ENCODE data around the gene AKAP6.
A peak's percentile ranks its signal among the peaks of the same experiment; 100 is the strongest.

Gene AKAP6

GRCh38 chr14:32329146-32329545 lies at the start of gene AKAP6:
Gene AKAP6, plus strand, starts transcription at chr14:32329298. Its CDS starts 104,196 bp downstream, at chr14:32433494.
- DNase-seq = no peak

- DNase-seq = no peak
These were observed 42.5 kb upstream of the AKAP6 start for GRCh38 chr14:32286602-32287001.

GRCh38 chr14:32296366-32296765 lies 32.7 kb upstream of the AKAP6 start:
- no peak for DNase-seq

- DNase-seq = no peak
These were observed 30.8 kb upstream of the AKAP6 start for GRCh38 chr14:32298346-32298745.

GRCh38 chr14:32300136-32300535 lies 29.0 kb upstream of the AKAP6 start:
- no peak for DNase-seq

- no peak for DNase-seq
These were observed 25.2 kb upstream of the AKAP6 start for GRCh38 chr14:32303865-32304264.

GRCh38 chr14:32304296-32304695 lies 24.8 kb upstream of the AKAP6 start:
- DNase-seq = no peak

GRCh38 chr14:32306549-32306948 lies 22.5 kb upstream of the AKAP6 start:
- no peak for DNase-seq

GRCh38 chr14:32307881-32308582 lies 21.1 kb upstream of the AKAP6 start:
- no peak for DNase-seq

- DNase-seq = no peak
These were observed 18.2 kb upstream of the AKAP6 start for GRCh38 chr14:32310876-32311275.

- DNase-seq = peak in 1 of 2 experiments; percentile 3
These were observed 17.6 kb upstream of the AKAP6 start for GRCh38 chr14:32311294-32312009.

GRCh38 chr14:32312010-32312331 lies 17.1 kb upstream of the AKAP6 start:
- DNase-seq = no peak

- DNase-seq = no peak
These were observed 15.2 kb upstream of the AKAP6 start for GRCh38 chr14:32313844-32314376.

GRCh38 chr14:32318087-32318795 lies 10.9 kb upstream of the AKAP6 start:
- DNase-seq = no peak

- no peak for DNase-seq
These were observed 9.6 kb upstream of the AKAP6 start for GRCh38 chr14:32319368-32320049.

GRCh38 chr14:32324601-32325000 lies 4.5 kb upstream of the AKAP6 start:
- DNase-seq = no peak

GRCh38 chr14:32327255-32327961 lies 1.7 kb upstream of the AKAP6 start:
- DNase-seq = no peak

- no peak for DNase-seq
These were observed 690 bp downstream of the AKAP6 start for GRCh38 chr14:32329690-32330285.

- no peak for DNase-seq
These were observed 1.4 kb downstream of the AKAP6 start for GRCh38 chr14:32330351-32331111.

GRCh38 chr14:32331206-32331605 lies 2.1 kb downstream of the AKAP6 start:
- no peak for DNase-seq
